ENCODE results near the gene CHCHD4. TPM values are rescaled to one million over a fixed set of nuclear protein-coding genes. Genes with fewer than 3 reads are reported as not detected.
A peak's percentile ranks its signal among the peaks of the same experiment; 100 is the strongest.

Gene CHCHD4
- total and polyA plus RNA-seq, 2 experiments from 2014 or later: 16.0 to 31.0 TPM

DNA sequence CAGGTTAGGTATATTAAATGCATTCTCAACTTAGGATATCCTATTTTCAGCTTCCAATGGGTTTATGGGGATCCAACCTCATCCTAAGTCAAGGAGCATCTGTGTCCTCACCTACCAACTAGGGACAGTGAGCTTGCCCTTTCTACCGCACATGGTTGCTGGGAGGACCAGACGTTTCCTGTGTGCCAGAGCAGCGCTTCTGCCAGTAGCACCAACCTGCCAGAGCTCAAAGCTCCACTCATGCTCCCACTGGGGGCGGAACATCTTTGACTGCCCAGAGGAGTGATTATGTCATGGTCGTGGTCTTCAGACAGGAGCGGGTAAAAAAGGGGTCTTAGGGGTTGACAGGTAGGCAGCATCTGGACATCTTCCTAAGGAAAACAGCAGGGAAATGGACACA, 29.0 kb upstream of the CHCHD4 start:
- DNase-seq (ENCODE audit: low read depth in 1 of 2, low spot score in 1 of 2): no peak
- H3K4me3 ChIP-seq: no peak overlapping the region
- no peaks in the 10 kb centered on the region for H3K27me3 ChIP-seq
- TF ChIP-seq, protein P1, sequence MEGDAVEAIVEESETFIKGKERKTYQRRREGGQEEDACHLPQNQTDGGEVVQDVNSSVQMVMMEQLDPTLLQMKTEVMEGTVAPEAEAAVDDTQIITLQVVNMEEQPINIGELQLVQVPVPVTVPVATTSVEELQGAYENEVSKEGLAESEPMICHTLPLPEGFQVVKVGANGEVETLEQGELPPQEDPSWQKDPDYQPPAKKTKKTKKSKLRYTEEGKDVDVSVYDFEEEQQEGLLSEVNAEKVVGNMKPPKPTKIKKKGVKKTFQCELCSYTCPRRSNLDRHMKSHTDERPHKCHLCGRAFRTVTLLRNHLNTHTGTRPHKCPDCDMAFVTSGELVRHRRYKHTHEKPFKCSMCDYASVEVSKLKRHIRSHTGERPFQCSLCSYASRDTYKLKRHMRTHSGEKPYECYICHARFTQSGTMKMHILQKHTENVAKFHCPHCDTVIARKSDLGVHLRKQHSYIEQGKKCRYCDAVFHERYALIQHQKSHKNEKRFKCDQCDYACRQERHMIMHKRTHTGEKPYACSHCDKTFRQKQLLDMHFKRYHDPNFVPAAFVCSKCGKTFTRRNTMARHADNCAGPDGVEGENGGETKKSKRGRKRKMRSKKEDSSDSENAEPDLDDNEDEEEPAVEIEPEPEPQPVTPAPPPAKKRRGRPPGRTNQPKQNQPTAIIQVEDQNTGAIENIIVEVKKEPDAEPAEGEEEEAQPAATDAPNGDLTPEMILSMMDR (IDR thresholded peaks at IDR 0.05; ENCODE audit: low read depth, low read length): no peak
- H3K27ac ChIP-seq: no peak overlapping the region
- H3K4me1 ChIP-seq (ENCODE audit: low read depth): peaks cover 5% of the 10 kb centered on the region
- no peaks in the 10 kb centered on the region for H3K9me3 ChIP-seq (ENCODE audit: low read depth)
- peaks cover 25% of the 10 kb centered on the region for H3K36me3 ChIP-seq

DNA sequence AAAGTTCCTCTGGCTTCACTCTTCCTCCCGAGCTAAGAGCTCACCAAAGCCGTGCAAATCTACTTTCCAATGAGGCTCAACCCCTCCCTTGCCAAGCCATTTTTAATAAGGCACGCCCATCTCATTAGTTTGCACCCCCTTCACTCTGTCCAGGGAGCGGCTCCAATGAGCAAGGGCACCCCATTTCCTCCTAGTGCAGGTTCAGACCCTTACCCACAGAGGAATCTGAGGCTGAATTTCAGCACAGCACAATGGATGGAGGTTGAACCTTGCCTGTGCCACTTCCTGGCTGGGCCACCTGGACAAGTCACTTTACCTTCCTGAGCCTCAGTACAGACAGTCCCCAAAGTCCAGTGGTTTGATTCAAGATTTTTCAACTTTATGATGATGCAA, 28.3 kb upstream of the CHCHD4 start:
- TF ChIP-seq, protein P1 (IDR thresholded peaks at IDR 0.05; ENCODE audit: low read depth, low read length): no peak
- no peak for DNase-seq (ENCODE audit: low read depth in 1 of 2, low spot score in 1 of 2)
- Histone ChIP-seq H3K27ac (no peak overlapping the region), H3K27me3 (no peaks in the 10 kb centered on the region), H3K4me3 (no peak overlapping the region), H3K36me3 (peaks cover 26% of the 10 kb centered on the region), H3K4me1 (ENCODE audit: low read depth) (peaks cover 5% of the 10 kb centered on the region), H3K9me3 (ENCODE audit: low read depth) (no peaks in the 10 kb centered on the region)

DNA sequence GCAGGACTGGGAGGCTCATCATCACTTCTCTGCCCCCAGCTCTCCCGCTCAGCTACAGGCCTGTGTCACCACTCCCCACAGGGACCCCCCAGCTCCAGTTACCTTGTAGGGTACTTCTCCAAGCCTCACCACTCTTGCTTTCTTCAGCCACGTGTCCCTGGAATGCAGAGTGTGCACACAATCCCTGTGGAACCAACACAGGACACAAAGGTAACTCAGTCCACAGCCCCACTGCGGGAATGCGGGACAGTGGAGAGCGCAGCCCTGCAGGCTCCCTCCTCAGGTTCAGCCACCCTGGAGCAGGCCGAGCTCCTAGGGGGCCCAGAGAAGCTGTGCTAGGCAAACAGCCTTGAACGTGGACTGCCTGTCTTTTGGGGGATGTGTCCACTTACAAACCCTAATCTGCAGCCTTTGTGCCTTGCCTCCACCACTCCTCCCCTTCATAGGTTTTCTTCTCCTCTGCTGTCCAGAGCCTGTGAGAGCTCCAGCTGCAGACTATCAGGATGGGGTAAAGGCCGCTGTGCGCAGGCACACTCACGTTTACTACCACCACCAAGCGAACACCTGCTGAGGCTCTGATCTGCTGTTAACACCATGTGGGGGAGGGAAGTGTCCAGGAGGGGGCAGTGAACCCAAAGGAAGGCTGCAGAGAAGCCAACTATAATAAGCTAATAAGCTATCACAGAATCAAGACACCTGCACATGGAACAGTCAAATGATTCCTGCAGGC, 27.7 kb upstream of the CHCHD4 start:
- Histone ChIP-seq H3K4me1 (ENCODE audit: low read depth) (peaks cover 5% of the 10 kb centered on the region), H3K36me3 (peaks cover 20% of the 10 kb centered on the region), H3K27me3 (no peaks in the 10 kb centered on the region), H3K4me3 (no peak overlapping the region), H3K27ac (no peak overlapping the region), H3K9me3 (ENCODE audit: low read depth) (no peaks in the 10 kb centered on the region)
- peak in 1 of 2 donors; percentile 4 for DNase-seq (ENCODE audit: low read depth in 1 of 2, low spot score in 1 of 2)
- TF ChIP-seq, protein P1 (IDR thresholded peaks at IDR 0.05; ENCODE audit: low read depth, low read length): peak; percentile 16

DNA sequence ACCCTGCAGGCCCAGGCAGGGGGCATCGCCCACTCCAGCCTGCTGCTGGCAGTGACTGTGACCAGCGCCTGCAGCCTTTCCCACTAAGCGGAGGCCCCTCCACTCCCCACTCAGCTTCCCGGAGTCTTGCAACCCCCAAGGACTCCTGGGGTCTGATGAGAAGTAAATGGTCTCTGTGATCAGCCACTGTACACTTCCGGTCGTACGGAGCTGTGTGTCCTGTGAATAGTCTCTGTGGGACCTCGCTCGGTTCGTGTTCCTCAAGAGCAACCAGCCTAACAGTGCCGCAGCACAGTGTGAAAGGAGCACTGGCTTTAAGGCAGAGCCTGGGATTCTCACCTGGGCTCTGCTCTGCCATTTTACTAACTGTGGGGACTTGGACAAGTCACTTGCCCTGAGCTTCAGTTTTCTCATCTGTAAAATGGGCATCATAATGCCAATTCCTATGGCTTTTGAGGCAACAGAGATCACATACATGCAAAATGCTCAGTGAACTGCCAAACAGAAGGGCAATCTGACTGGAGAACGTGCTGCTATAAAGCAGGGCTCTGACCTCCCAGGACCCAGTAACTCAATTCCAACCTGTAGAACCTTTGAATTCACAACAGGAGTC, 26.9 kb upstream of the CHCHD4 start:
- H3K4me1 ChIP-seq (ENCODE audit: low read depth): peaks cover 5% of the 10 kb centered on the region
- no peak overlapping the region for H3K4me3 ChIP-seq
- TF ChIP-seq, protein P1 (IDR thresholded peaks at IDR 0.05; ENCODE audit: low read depth, low read length): no peak
- H3K27me3 ChIP-seq: no peaks in the 10 kb centered on the region
- H3K9me3 ChIP-seq (ENCODE audit: low read depth): no peaks in the 10 kb centered on the region
- no peak overlapping the region for H3K27ac ChIP-seq
- peaks cover 12% of the 10 kb centered on the region for H3K36me3 ChIP-seq
- DNase-seq (ENCODE audit: low read depth in 1 of 2, low spot score in 1 of 2): no peak

DNA sequence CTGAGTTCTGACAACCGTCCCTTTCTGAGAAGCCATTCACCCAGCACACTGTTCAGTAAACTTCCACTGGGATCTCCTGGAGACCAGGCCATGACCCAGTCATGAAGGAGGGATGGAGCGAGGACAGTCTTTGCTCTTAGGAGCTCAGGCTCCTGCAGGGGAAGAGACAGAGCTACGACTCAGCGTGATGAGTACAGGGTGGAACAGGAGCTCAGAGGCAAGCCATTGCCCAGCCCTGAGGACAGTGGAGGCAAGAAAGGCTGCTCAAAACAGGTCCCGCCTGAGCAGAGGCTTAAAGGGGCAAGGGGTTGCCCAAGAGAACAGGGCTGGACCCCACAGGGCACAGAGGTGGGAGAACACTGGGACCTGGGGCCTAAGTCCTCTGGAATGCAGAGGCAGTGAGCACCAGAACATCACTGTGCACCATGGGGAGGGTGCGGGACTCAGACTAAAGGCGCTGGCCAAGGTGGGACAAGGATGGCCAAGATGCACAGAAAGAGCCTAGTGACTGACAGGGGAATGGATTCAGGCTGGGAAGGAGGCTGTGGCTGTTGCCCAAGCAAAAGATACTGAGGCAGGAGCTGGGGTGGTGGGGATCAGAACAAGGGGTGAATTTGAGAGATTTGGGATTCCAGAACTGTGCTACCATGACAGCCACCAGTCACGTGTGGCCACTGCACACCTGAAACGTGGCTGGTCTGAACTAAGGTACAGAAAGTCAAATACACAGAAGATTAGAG, 26.0 kb upstream of the CHCHD4 start:
- DNase-seq (ENCODE audit: low read depth in 1 of 2, low spot score in 1 of 2): no peak
- TF ChIP-seq, protein P1 (IDR thresholded peaks at IDR 0.05; ENCODE audit: low read depth, low read length): no peak
- Histone ChIP-seq H3K36me3 (peaks cover 13% of the 10 kb centered on the region), H3K4me3 (no peak overlapping the region), H3K27ac (no peak overlapping the region), H3K4me1 (ENCODE audit: low read depth) (peaks cover 5% of the 10 kb centered on the region), H3K27me3 (no peaks in the 10 kb centered on the region), H3K9me3 (ENCODE audit: low read depth) (no peaks in the 10 kb centered on the region)

Data from cardiac muscle cell (in vitro differentiated cells and primary cell).